Measurements from ENCODE around the gene C13orf46. TPM values are rescaled to one million over a fixed set of nuclear protein-coding genes. Genes with fewer than 3 reads are reported as not detected.

The C13orf46 gene
- total RNA-seq, 2 experiments from 2014 or later, result 0.21 TPM; not detected in 1

DNA sequence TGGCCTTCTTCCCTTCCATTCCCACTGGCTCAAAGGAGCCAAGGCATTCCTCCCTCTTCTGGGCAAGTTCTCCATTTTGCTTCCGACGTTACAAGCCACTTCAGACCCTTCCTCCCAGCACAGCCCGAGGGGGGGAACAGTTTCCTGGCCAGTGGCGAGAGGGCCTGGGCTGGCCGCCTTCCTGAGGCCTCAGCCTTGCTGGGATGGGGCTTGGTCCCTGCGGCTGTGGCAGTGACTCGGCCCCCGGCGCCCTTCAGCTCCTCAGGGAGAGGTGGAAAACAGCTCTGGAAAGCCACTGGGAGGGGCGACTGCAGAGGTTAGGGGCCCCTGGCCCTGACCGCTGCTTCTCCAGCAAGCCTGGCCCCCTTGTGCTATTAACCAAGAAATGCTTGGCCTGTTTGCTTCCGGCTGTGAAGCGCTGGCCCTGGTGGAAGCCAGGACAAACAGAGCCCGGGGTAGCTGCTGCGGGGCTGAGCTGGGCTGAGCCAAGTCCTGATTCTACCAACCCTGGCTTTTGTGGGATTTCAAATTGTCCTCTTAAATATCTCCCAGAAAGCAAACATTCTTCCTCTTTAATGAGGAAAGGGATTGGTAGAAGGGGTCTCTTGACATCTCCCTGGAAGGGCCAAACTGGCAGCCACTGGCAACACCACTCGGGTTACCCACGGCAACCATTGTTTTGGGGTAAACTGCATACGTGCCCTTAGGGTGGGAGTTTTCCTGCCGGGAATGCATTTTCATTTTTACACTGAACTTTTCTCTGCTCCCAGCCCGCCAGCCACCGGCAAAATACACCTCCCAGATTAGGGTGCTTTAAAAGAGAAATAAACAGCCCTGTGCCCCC, 38.7 kb downstream of the C13orf46 start:
- H3K36me3 ChIP-seq (ENCODE audit: insufficient read depth, low read length), result no peaks in the 10 kb centered on the region
- no peaks in the 10 kb centered on the region for H3K9me3 ChIP-seq (ENCODE audit: low read length)
- no peak overlapping the region for H3K4me2 ChIP-seq (ENCODE audit: low read length)
- POLR2A ChIA-PET, result no interaction called here
- TF ChIP-seq, protein P1, sequence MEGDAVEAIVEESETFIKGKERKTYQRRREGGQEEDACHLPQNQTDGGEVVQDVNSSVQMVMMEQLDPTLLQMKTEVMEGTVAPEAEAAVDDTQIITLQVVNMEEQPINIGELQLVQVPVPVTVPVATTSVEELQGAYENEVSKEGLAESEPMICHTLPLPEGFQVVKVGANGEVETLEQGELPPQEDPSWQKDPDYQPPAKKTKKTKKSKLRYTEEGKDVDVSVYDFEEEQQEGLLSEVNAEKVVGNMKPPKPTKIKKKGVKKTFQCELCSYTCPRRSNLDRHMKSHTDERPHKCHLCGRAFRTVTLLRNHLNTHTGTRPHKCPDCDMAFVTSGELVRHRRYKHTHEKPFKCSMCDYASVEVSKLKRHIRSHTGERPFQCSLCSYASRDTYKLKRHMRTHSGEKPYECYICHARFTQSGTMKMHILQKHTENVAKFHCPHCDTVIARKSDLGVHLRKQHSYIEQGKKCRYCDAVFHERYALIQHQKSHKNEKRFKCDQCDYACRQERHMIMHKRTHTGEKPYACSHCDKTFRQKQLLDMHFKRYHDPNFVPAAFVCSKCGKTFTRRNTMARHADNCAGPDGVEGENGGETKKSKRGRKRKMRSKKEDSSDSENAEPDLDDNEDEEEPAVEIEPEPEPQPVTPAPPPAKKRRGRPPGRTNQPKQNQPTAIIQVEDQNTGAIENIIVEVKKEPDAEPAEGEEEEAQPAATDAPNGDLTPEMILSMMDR (conservative IDR thresholded peaks at IDR 0.05; ENCODE audit: low read length), result no peak
- no peak for TF ChIP-seq EZH2phosphoT487 (IDR thresholded peaks at IDR 0.05; ENCODE audit: borderline replicate concordance, low read depth, low read length)
- H3K4me1 ChIP-seq (ENCODE audit: insufficient read depth, low read length, poor library complexity, severe bottlenecking), result no peaks in the 10 kb centered on the region
- no TSS peak for BruUV-seq (replicated peaks)
- intact Hi-C loops (cut with micrococcal nuclease; ENCODE audit: unreplicated experiment), result no loop called here
- H3K79me2 ChIP-seq (ENCODE audit: insufficient read depth, low read depth, low read length), result no peaks in the 10 kb centered on the region
- no peaks in the 10 kb centered on the region for H3K9me2 ChIP-seq (ENCODE audit: insufficient read depth, low read length)
- no peak overlapping the region for H2AFZ ChIP-seq (ENCODE audit: low read length)
- H4K20me1 ChIP-seq (ENCODE audit: insufficient read depth, low read length), result no peaks in the 10 kb centered on the region
- CTCF ChIA-PET (ENCODE audit: unreplicated experiment), result no interaction called here
- H3K27ac ChIP-seq (ENCODE audit: low read depth, low read length, poor library complexity, severe bottlenecking), result no peak overlapping the region
- DNase-seq (ENCODE audit: low spot score), result no peak
- H3K4me3 ChIP-seq (ENCODE audit: low read depth, low read length, poor library complexity, severe bottlenecking), result no peak overlapping the region

DNA sequence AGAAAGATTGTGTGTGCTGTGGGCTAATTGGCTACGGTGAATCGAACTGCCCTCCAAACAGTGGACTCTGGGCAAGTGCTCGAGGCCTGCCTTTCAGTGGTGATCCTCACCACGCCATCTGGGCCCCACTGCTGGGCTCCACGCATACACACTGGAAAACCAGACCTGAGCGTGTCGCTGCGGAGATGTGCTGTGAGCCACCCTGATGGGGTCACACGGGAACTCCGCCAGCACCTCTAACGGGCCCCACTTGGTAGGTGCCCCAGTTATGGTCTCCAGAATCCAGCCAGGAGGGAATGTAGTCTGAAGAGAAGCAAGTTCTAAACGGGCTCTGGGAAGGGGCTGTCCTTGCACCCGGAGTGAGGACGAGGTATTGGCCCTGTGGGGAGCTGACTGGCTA, 39.3 kb downstream of the C13orf46 start:
- no peak overlapping the region for H3K4me2 ChIP-seq (ENCODE audit: low read length)
- DNase-seq (ENCODE audit: low spot score), result no peak
- ChIA-PET POLR2A (no interaction called here), CTCF (ENCODE audit: unreplicated experiment) (no interaction called here)
- H3K27ac ChIP-seq (ENCODE audit: low read depth, low read length, poor library complexity, severe bottlenecking), result no peak overlapping the region
- H3K4me3 ChIP-seq (ENCODE audit: low read depth, low read length, poor library complexity, severe bottlenecking), result no peak overlapping the region
- no peaks in the 10 kb centered on the region for H3K9me2 ChIP-seq (ENCODE audit: insufficient read depth, low read length)
- no peaks in the 10 kb centered on the region for H3K79me2 ChIP-seq (ENCODE audit: insufficient read depth, low read depth, low read length)
- H3K4me1 ChIP-seq (ENCODE audit: insufficient read depth, low read length, poor library complexity, severe bottlenecking), result no peaks in the 10 kb centered on the region
- no peaks in the 10 kb centered on the region for H3K9me3 ChIP-seq (ENCODE audit: low read length)
- no peak for TF ChIP-seq EZH2phosphoT487 (IDR thresholded peaks at IDR 0.05; ENCODE audit: borderline replicate concordance, low read depth, low read length)
- TF ChIP-seq, protein P1 (conservative IDR thresholded peaks at IDR 0.05; ENCODE audit: low read length), result no peak
- no peak overlapping the region for H2AFZ ChIP-seq (ENCODE audit: low read length)
- intact Hi-C loops (cut with micrococcal nuclease; ENCODE audit: unreplicated experiment), result no loop called here
- H3K36me3 ChIP-seq (ENCODE audit: insufficient read depth, low read length), result no peaks in the 10 kb centered on the region
- no peaks in the 10 kb centered on the region for H4K20me1 ChIP-seq (ENCODE audit: insufficient read depth, low read length)
- no TSS peak for BruUV-seq (replicated peaks)

- Histone ChIP-seq H3K4me3 (ENCODE audit: low read depth, low read length, poor library complexity, severe bottlenecking) (no peak overlapping the region), H2AFZ (ENCODE audit: low read length) (no peak overlapping the region), H4K20me1 (ENCODE audit: insufficient read depth, low read length) (no peaks in the 10 kb centered on the region), H3K4me2 (ENCODE audit: low read length) (no peak overlapping the region), H3K4me1 (ENCODE audit: insufficient read depth, low read length, poor library complexity, severe bottlenecking) (no peaks in the 10 kb centered on the region), H3K9me3 (ENCODE audit: low read length) (no peaks in the 10 kb centered on the region), H3K36me3 (ENCODE audit: insufficient read depth, low read length) (no peaks in the 10 kb centered on the region), H3K9me2 (ENCODE audit: insufficient read depth, low read length) (no peaks in the 10 kb centered on the region), H3K79me2 (ENCODE audit: insufficient read depth, low read depth, low read length) (no peaks in the 10 kb centered on the region), H3K27ac (ENCODE audit: low read depth, low read length, poor library complexity, severe bottlenecking) (no peak overlapping the region)
- intact Hi-C loops (cut with micrococcal nuclease; ENCODE audit: unreplicated experiment), result no loop called here
- POLR2A ChIA-PET, result no interaction called here
- TF ChIP-seq EZH2phosphoT487 (IDR thresholded peaks at IDR 0.05; ENCODE audit: borderline replicate concordance, low read depth, low read length), result no peak
- TF ChIP-seq, protein P1 (conservative IDR thresholded peaks at IDR 0.05; ENCODE audit: low read length), result no peak
- CTCF ChIA-PET (ENCODE audit: unreplicated experiment), result no interaction called here
- BruUV-seq (replicated peaks), result no TSS peak
- no peak for DNase-seq (ENCODE audit: low spot score)
Observed at GRCh38 chr13:113933901-113934300, 40.0 kb downstream of the C13orf46 start.

Data from OCI-LY7 (cell line).